MM.1S (cell line): ENCODE measurements around the gene PRKCZ.

Source experiments
- CTCF ChIP-seq: fragments of 300-600 bp; sonication (generic); IDR thresholded peaks from 2 replicates; pipeline ENCODE4 v1.5.1; 2016; ENCODE audit warnings: antibody characterized with exemption, low read length, mixed read lengths
- EZH2phosphoT487 ChIP-seq: fragments of 300-600 bp; sonication (generic); IDR thresholded peaks from 2 replicates; pipeline ENCODE4 v1.6.1; 2018; ENCODE audit warnings: antibody characterized with exemption, low read length

- TF ChIP-seq CTCF (no peak), EZH2phosphoT487 (no peak)
Observed at GRCh38 chr1:2028870-2029560, 21.2 kb upstream of the PRKCZ start.
